ENCODE results near the gene COL25A1.

Gene COL25A1

GRCh38 chr4:109291707-109292238 lies 10.7 kb downstream of the COL25A1 start:
- DNase-seq (ENCODE audit: low read depth, low spot score): no peak

- no peak for DNase-seq (ENCODE audit: low read depth, low spot score)
These were observed 11.5 kb downstream of the COL25A1 start for GRCh38 chr4:109290918-109291317.

- no peak for DNase-seq (ENCODE audit: low read depth, low spot score)
These were observed 23.8 kb downstream of the COL25A1 start for GRCh38 chr4:109278594-109279031.

- DNase-seq (ENCODE audit: low read depth, low spot score): no peak
These were observed 25.9 kb downstream of the COL25A1 start for GRCh38 chr4:109276482-109277095.

- DNase-seq (ENCODE audit: low read depth, low spot score): no peak
These were observed 27.3 kb downstream of the COL25A1 start for GRCh38 chr4:109275066-109275745.

- no peak for DNase-seq (ENCODE audit: low read depth, low spot score)
These were observed 35.6 kb downstream of the COL25A1 start for GRCh38 chr4:109266891-109267290.

- DNase-seq (ENCODE audit: low read depth, low spot score): no peak
These were observed 36.2 kb downstream of the COL25A1 start for GRCh38 chr4:109266236-109266635.

- no peak for DNase-seq (ENCODE audit: low read depth, low spot score)
These were observed 38.7 kb downstream of the COL25A1 start for GRCh38 chr4:109263721-109264120.

- no peak for DNase-seq (ENCODE audit: low read depth, low spot score)
These were observed 45.6 kb downstream of the COL25A1 start for GRCh38 chr4:109256818-109257217.

- DNase-seq (ENCODE audit: low read depth, low spot score): no peak
These were observed 47.6 kb downstream of the COL25A1 start for GRCh38 chr4:109254845-109255244.

GRCh38 chr4:109251396-109251795 lies 51.1 kb downstream of the COL25A1 start:
- DNase-seq (ENCODE audit: low read depth, low spot score): no peak

- DNase-seq (ENCODE audit: low read depth, low spot score): no peak
These were observed 54.0 kb downstream of the COL25A1 start for GRCh38 chr4:109248322-109248900.

GRCh38 chr4:109243871-109244270 lies 58.6 kb downstream of the COL25A1 start:
- no peak for DNase-seq (ENCODE audit: low read depth, low spot score)

GRCh38 chr4:109238746-109239145 lies 63.7 kb downstream of the COL25A1 start:
- DNase-seq (ENCODE audit: low read depth, low spot score): no peak

GRCh38 chr4:109235683-109236082 lies 66.8 kb downstream of the COL25A1 start:
- no peak for DNase-seq (ENCODE audit: low read depth, low spot score)

GRCh38 chr4:109234596-109234995 lies 67.9 kb downstream of the COL25A1 start:
- no peak for DNase-seq (ENCODE audit: low read depth, low spot score)

GRCh38 chr4:109233570-109233969 lies 68.9 kb downstream of the COL25A1 start:
- DNase-seq (ENCODE audit: low read depth, low spot score): no peak

GRCh38 chr4:109232681-109233080 lies 69.8 kb downstream of the COL25A1 start:
- no peak for DNase-seq (ENCODE audit: low read depth, low spot score)

GRCh38 chr4:109231331-109231730 lies 71.1 kb downstream of the COL25A1 start:
- no peak for DNase-seq (ENCODE audit: low read depth, low spot score)

GRCh38 chr4:109229028-109229427 lies 73.4 kb downstream of the COL25A1 start:
- no peak for DNase-seq (ENCODE audit: low read depth, low spot score)

- DNase-seq (ENCODE audit: low read depth, low spot score): no peak
These were observed 84.2 kb downstream of the COL25A1 start for GRCh38 chr4:109218288-109218687.

- no peak for DNase-seq (ENCODE audit: low read depth, low spot score)
These were observed 86.3 kb downstream of the COL25A1 start for GRCh38 chr4:109216085-109216696.
